Keratinocyte (primary cell): ENCODE measurements around the gene LAMA1. TPM values are rescaled to one million over a fixed set of nuclear protein-coding genes. Genes with fewer than 3 reads are reported as not detected.

Experiments
- DNase-seq: peaks from one replicate; pipeline ENCODE4 v3.0.0-alpha.2; 2011; ENCODE audit warnings: low read depth, missing footprints, low spot score
- FAIRE-seq: peaks from 2 replicates; lab custom pipeline; 2011; peaks lifted over from hg19 to GRCh38; lab: Jason Lieb, UNC
- H2AFZ ChIP-seq: 2 replicates; pipeline ENCODE4 v1.6.0; 2012; ENCODE audit warnings: low read length, control low read depth, inconsistent platforms; ENCODE audit not compliant: control insufficient read depth
- H3K27ac ChIP-seq: 2 replicates; pipeline ENCODE4 v1.5.1; 2011; ENCODE audit warnings: low read length; ENCODE audit not compliant: control insufficient read depth, insufficient read depth
- H3K27me3 ChIP-seq: 3 replicates; pipeline ENCODE4 v1.6.0; 2011; ENCODE audit warnings: low read length; ENCODE audit not compliant: control insufficient read depth, insufficient read depth; ENCODE audit errors: extremely low read depth
- H3K36me3 ChIP-seq, 2 experiments: 2 replicates in 1 of 2; 3 replicates in 1 of 2; pipeline ENCODE4 v1.5.1; 2011; ENCODE audit warnings: low read length in 2 of 2, mild to moderate bottlenecking in 1 of 2; ENCODE audit not compliant: control insufficient read depth in 2 of 2, insufficient read depth in 2 of 2; ENCODE audit errors: extremely low read depth in 1 of 2
- H3K4me1 ChIP-seq: 3 replicates; pipeline ENCODE4 v1.5.1; 2011; ENCODE audit warnings: low read length; ENCODE audit not compliant: control insufficient read depth, insufficient read depth; ENCODE audit errors: extremely low read depth
- H3K4me2 ChIP-seq: 3 replicates; pipeline ENCODE4 v1.6.0; 2011; ENCODE audit warnings: low read depth, low read length; ENCODE audit not compliant: control insufficient read depth, insufficient read depth; ENCODE audit errors: extremely low read depth
- H3K4me3 ChIP-seq, 3 experiments: fragments of 200-600 bp in 1 of 3; sonication (generic) in 1 of 3; 2 replicates in 2 of 3; 3 replicates in 1 of 3; pipeline ENCODE4 v1.5.1; 2011 to 2016; ENCODE audit warnings: low read length in 3 of 3, mild to moderate bottlenecking in 3 of 3, control low read depth in 2 of 3, inconsistent platforms in 1 of 3, low read depth in 1 of 3, mixed read lengths in 1 of 3, mixed run types in 1 of 3, moderate library complexity in 1 of 3; ENCODE audit not compliant: control insufficient read depth in 2 of 3, insufficient read depth in 2 of 3; ENCODE audit errors: extremely low read depth in 1 of 3
- H3K79me2 ChIP-seq: 2 replicates; pipeline ENCODE4 v1.6.0; 2012; ENCODE audit warnings: low read length; ENCODE audit not compliant: control insufficient read depth, insufficient read depth
- H3K9ac ChIP-seq: 3 replicates; pipeline ENCODE4 v1.6.0; 2011; ENCODE audit warnings: low read length; ENCODE audit not compliant: control insufficient read depth, insufficient read depth; ENCODE audit errors: extremely low read depth
- H3K9me1 ChIP-seq: 3 replicates; pipeline ENCODE4 v1.6.0; 2011; ENCODE audit warnings: low read length; ENCODE audit not compliant: control insufficient read depth, insufficient read depth; ENCODE audit errors: extremely low read depth
- H3K9me3 ChIP-seq: 2 replicates; pipeline ENCODE4 v1.5.1; 2012; ENCODE audit warnings: low read depth, low read length; ENCODE audit not compliant: control insufficient read depth
- H4K20me1 ChIP-seq: 3 replicates; pipeline ENCODE4 v1.6.0; 2011; ENCODE audit warnings: low read length; ENCODE audit not compliant: control insufficient read depth, insufficient read depth; ENCODE audit errors: extremely low read depth
- CTCF ChIP-seq, 3 experiments: IDR thresholded peaks in 1 of 3; conservative IDR thresholded peaks in 1 of 3; optimal IDR thresholded peaks in 1 of 3; 2 replicates in 2 of 3; 3 replicates in 1 of 3; pipeline versions ENCODE3 to v1.5.1; 2011; ENCODE audit warnings: low read length in 3 of 3, mild to moderate bottlenecking in 3 of 3, moderate library complexity in 2 of 3, control low read depth in 1 of 3, inconsistent platforms in 1 of 3; ENCODE audit not compliant: insufficient read depth in 2 of 3; ENCODE audit errors: extremely low read depth in 1 of 3
- EZH2 ChIP-seq: IDR thresholded peaks from one replicate; pipeline ENCODE4 v1.6.1; 2012; ENCODE audit warnings: inconsistent platforms, mild to moderate bottlenecking, low read length, moderate library complexity
- dilution Hi-C: fragments of 300-500 bp; cut with MboI; formaldehyde crosslinking; loops from one replicate; pipeline ENCODE4 v1.7.0; 2020; ENCODE audit warnings: low sequenced_read_pairs; ENCODE audit not compliant: extremely low pct_ligation_motif_present
- polyA plus RNA-seq, 5 experiments: library from polyadenylated mRNA; depleted of rRNA in 3 of 5; stranded (reverse) in 3 of 5; stranded (forward) in 1 of 5; unstranded in 1 of 5; fragments of >200 nt; gene quantifications; 1 replicate in 1 of 5; 2 replicates in 3 of 5; 3 replicates in 1 of 5; pipeline versions ENCODE4 v1.2.1 to v1.2.3, GENCODE V29; 2011 to 2012; ENCODE audit warnings: missing spikeins in 2 of 5, low read depth in 1 of 5, low replicate concordance in 1 of 5

The LAMA1 gene
- polyA plus RNA-seq, 1 donor (not counting 4 experiments of a cell fraction or from before 2014, with no cell fraction given): 2.1 TPM

GRCh38 chr18:7004009-7004408 is 113.6 kb downstream of the LAMA1 start:
- no peak overlapping the region for H3K9ac ChIP-seq
- H3K36me3 ChIP-seq: no peaks in the 10 kb centered on the region
- H4K20me1 ChIP-seq: no peaks in the 10 kb centered on the region
- TF ChIP-seq EZH2 (no peak), CTCF (optimal IDR thresholded peaks at IDR 0.05 in 1 of 3, IDR thresholded peaks at IDR 0.05 in 1 of 3, conservative IDR thresholded peaks at IDR 0.05 in 1 of 3; ENCODE audit: extremely low read depth in 1 of 3, insufficient read depth in 2 of 3, low read length in 3 of 3) (no peak)
- no peak overlapping the region for H2AFZ ChIP-seq
- no peak overlapping the region for H3K4me2 ChIP-seq
- H3K9me3 ChIP-seq: no peaks in the 10 kb centered on the region
- dilution Hi-C loops: no loop called here
- H3K27me3 ChIP-seq: no peaks in the 10 kb centered on the region
- H3K4me3 ChIP-seq: no peak overlapping the region
- DNase-seq (no peak), FAIRE-seq (no peak)
- H3K79me2 ChIP-seq: no peaks in the 10 kb centered on the region
- H3K27ac ChIP-seq: no peak overlapping the region
- no peaks in the 10 kb centered on the region for H3K4me1 ChIP-seq
- no peaks in the 10 kb centered on the region for H3K9me1 ChIP-seq

GRCh38 chr18:7002107-7002506 is 115.5 kb downstream of the LAMA1 start:
- Histone ChIP-seq H3K4me3 (no peak overlapping the region), H3K9me1 (no peaks in the 10 kb centered on the region), H3K36me3 (no peaks in the 10 kb centered on the region), H4K20me1 (no peaks in the 10 kb centered on the region), H3K4me1 (no peaks in the 10 kb centered on the region), H3K27me3 (no peaks in the 10 kb centered on the region), H3K4me2 (no peak overlapping the region), H3K9ac (no peak overlapping the region), H3K27ac (no peak overlapping the region), H3K79me2 (no peaks in the 10 kb centered on the region), H3K9me3 (no peaks in the 10 kb centered on the region), H2AFZ (no peak overlapping the region)
- no peak for DNase-seq
- TF ChIP-seq CTCF (optimal IDR thresholded peaks at IDR 0.05 in 1 of 3, IDR thresholded peaks at IDR 0.05 in 1 of 3, conservative IDR thresholded peaks at IDR 0.05 in 1 of 3; ENCODE audit: extremely low read depth in 1 of 3, insufficient read depth in 2 of 3, low read length in 3 of 3) (no peak), EZH2 (no peak)
- dilution Hi-C loops: no loop called here
- FAIRE-seq: no peak
